Measurements from ENCODE around the gene MDN1.

The MDN1 gene

DNA sequence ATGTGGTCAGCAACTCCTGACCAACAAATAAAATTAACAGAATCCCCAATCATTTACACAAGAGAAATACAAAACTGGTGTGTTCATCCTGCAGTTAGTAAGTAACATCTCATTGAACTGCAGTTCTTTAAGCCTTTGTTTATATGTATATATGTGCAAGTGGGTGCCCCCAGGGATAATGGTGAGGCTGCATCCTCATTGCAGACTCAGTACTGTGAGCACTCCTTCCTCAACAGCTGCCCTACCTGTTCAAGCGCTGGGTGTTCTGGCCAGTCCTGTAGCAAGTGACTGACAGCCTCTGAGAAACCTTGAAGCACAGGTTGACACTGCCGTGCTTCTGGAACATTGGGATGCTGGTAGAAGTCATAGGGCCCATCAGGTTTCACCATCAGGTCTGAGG, 131.3 kb downstream of the MDN1 start:
- no peak overlapping the region for H3K4me3 Mint-ChIP-seq
- intact Hi-C loops (cut with micrococcal nuclease) = no loop called here
- no peaks in the 10 kb centered on the region for H3K27me3 Mint-ChIP-seq
- H3K36me3 Mint-ChIP-seq (ENCODE audit: low read depth) = peaks cover 69% of the 10 kb centered on the region
- H3K27ac Mint-ChIP-seq = no peak overlapping the region
- no peaks in the 10 kb centered on the region for H3K9me3 Mint-ChIP-seq
- H3K4me1 Mint-ChIP-seq (ENCODE audit: low read depth) = peaks cover 18% of the 10 kb centered on the region

DNA sequence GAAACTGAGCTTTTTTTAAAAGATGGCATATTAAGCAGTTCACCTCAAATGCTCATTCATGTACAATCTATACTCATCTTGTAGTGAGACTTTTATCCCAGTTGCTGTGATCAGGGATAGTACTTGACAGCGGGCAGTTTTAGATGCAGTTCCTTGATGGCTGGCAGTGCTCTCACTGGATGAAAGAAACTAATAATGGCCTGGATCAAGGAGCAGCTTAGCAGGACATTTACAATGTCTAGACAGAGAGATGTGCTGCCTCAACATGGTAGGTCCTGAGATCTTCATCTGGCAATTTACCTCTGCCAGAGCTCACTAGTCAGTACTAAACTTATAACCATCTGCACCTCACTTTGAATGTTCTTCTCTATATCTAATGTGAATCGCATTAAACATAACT, 134.3 kb downstream of the MDN1 start:
- H3K4me3 Mint-ChIP-seq = no peak overlapping the region
- intact Hi-C loops (cut with micrococcal nuclease) = no loop called here
- no peaks in the 10 kb centered on the region for H3K27me3 Mint-ChIP-seq
- H3K36me3 Mint-ChIP-seq (ENCODE audit: low read depth) = peaks cover 85% of the 10 kb centered on the region
- no peak overlapping the region for H3K27ac Mint-ChIP-seq
- H3K9me3 Mint-ChIP-seq = no peaks in the 10 kb centered on the region
- peaks cover 11% of the 10 kb centered on the region for H3K4me1 Mint-ChIP-seq (ENCODE audit: low read depth)

DNA sequence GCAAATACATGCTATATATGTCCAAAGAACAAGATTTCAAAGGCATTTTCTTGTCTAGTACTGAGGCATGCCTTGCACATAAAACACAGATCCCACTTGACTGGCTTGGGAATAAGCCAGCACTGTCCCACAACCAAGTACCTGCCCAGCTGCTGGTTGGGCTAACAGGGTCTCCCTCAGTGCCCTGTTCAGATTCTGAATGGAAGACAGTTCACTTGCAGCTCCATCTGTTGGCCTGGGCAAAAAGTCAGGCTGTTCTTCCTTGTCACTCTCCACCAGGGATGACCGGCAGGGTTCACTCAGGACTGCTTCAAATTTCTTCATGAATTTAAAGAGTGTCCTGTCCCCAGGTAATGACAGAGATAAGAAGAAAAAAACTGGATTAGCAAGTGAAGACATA, 136.6 kb downstream of the MDN1 start:
- H3K4me3 Mint-ChIP-seq = no peak overlapping the region
- no peak overlapping the region for H3K27ac Mint-ChIP-seq
- intact Hi-C loops (cut with micrococcal nuclease) = no loop called here
- no peaks in the 10 kb centered on the region for H3K9me3 Mint-ChIP-seq
- no peaks in the 10 kb centered on the region for H3K4me1 Mint-ChIP-seq (ENCODE audit: low read depth)
- H3K36me3 Mint-ChIP-seq (ENCODE audit: low read depth) = peaks cover 96% of the 10 kb centered on the region
- H3K27me3 Mint-ChIP-seq = no peaks in the 10 kb centered on the region

DNA sequence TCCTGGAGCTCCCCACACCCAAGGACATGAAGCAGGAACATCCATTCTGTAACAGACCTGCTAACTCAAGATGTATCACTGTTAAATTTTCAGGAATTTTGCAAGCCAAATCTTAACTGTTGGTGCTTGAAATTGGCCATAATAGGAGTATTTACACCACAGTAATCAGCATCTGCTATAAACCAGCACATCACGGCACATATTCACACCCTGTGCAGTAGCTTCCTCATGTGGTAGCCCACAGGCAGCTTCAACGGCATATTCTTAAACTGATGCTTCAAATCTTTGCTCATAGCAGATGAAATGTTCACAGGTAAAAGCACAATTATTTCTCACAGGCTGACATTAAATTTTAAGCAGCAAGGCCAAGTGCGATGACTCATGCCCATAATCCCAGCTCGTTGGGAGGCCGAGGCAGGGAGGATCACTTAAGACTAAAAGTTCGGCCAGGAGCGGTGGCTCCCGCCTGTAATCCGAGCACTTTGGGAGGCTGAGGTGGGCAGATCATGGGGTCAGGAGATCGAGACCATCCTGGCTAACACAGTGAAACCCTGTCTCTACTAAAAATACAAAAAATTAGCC, 137.5 kb downstream of the MDN1 start:
- Mint-ChIP-seq H3K27me3 (no peaks in the 10 kb centered on the region), H3K9me3 (no peaks in the 10 kb centered on the region), H3K4me3 (no peak overlapping the region), H3K27ac (no peak overlapping the region), H3K4me1 (ENCODE audit: low read depth) (no peaks in the 10 kb centered on the region), H3K36me3 (ENCODE audit: low read depth) (peaks cover 96% of the 10 kb centered on the region)
- intact Hi-C loops (cut with micrococcal nuclease) = no loop called here

DNA sequence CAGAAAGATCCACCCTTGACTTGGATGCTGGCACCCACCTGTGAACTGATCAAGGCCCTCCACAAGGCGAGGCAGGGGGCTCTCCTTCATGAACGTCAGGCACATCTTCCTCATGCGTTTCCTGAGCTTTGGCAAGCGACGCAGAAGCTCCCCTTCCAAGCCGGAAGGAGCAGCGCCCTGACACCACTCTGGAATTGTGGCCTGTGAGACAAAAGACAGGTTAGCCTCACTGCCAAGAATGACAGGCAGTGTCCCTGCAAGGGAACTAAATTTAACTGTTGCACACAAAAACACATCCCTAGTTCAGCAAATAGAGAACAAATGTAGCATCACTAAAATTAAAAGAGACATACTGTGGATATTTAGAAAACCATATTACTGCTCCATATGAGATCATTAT, 139.0 kb downstream of the MDN1 start:
- H3K36me3 Mint-ChIP-seq (ENCODE audit: low read depth) = peaks cover 96% of the 10 kb centered on the region
- H3K9me3 Mint-ChIP-seq = no peaks in the 10 kb centered on the region
- intact Hi-C loops (cut with micrococcal nuclease) = no loop called here

DNA sequence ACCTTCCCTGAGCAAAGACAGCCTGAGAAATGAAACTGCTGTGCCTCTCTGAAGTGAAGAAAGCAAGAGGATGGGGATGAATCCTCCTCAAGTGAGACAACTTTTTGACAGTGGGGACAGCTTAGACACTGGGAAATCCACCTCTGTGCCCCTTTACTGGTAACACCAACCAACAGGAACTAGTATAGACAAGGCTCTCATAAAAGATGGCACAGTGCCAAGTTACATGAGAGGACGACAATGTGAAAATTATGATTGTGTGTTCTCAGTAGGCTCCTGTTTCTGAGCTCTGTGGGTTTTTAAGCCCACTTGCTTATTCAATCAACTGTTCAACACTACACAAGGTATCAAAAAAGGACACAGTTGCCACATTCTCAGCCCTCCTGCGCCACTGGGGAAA, 139.4 kb downstream of the MDN1 start:
- Mint-ChIP-seq H3K9me3 (no peaks in the 10 kb centered on the region), H3K36me3 (ENCODE audit: low read depth) (peaks cover 96% of the 10 kb centered on the region), H3K4me3 (no peak overlapping the region), H3K27ac (no peak overlapping the region), H3K4me1 (ENCODE audit: low read depth) (no peaks in the 10 kb centered on the region), H3K27me3 (no peaks in the 10 kb centered on the region)
- intact Hi-C loops (cut with micrococcal nuclease) = no loop called here

More for the DNA sequence above, 139.0 kb downstream of the MDN1 start:
- H3K27me3 Mint-ChIP-seq = no peaks in the 10 kb centered on the region
- H3K4me1 Mint-ChIP-seq (ENCODE audit: low read depth) = no peaks in the 10 kb centered on the region
- no peak overlapping the region for H3K27ac Mint-ChIP-seq
- no peak overlapping the region for H3K4me3 Mint-ChIP-seq

DNA sequence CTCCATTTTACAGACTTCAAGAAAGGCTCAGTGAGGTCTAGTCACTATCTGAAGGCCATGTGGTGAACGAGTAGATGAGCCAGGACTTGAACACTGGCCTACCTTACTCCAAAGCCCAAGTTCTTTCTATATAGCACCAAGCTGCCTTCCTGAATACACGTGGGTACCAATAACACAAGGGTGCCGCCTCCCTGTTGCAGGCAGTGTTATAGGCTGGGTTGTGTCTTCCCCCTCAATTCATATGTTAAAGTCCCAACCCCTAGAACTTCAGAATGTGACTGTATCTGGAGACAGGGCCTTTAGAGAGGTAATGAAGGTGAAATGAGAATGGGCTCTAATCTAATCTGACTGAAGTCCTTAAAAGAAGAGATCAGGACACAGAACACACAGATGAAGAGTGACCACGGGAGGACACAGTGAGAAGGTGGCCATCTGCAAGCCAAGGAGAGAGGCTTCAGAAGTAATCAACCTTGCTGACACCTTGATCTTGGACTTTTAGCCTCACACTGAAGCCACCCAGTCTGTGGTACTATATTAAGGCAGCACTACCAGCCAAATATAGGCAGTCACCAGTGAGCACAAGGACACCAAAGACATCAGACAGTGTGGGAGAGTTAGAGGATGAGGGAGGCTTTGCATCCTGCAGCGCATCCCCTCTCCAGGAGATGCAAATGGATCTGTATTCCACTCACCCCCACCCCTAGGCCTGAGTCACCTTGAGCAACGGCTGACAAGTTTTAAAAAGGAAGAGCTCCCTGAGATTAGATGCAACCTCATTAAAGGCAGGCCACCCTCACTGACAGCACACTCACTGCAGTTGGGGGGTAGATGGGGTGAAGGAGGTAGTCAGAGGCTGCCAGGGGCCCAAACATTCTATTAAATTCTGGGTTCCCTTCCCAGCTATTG, 140.1 kb downstream of the MDN1 start:
- Mint-ChIP-seq H3K36me3 (ENCODE audit: low read depth) (peaks cover 96% of the 10 kb centered on the region), H3K4me3 (no peak overlapping the region), H3K27me3 (no peaks in the 10 kb centered on the region), H3K27ac (no peak overlapping the region), H3K9me3 (no peaks in the 10 kb centered on the region), H3K4me1 (ENCODE audit: low read depth) (no peaks in the 10 kb centered on the region)
- intact Hi-C loops (cut with micrococcal nuclease) = no loop called here

DNA sequence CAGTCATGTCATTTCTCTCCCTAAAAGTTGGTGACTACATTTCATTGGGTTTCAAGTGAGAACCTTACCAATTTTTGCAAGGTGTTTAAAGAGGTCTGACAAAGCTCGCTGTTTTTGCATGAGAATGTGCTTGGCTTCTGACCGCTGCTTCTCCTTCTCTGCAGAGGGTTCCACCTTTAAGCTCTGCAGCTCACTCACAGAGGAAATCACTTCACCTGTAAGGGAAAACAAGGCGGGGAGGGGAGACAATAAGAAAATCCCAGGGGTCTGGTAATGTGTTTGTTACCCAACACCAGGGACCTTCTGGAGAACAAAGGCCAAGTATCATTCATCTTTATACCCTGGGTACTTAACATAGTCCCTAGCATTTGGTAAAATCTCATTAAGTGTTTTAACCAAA, 141.1 kb downstream of the MDN1 start:
- H3K27me3 Mint-ChIP-seq = no peaks in the 10 kb centered on the region
- H3K4me3 Mint-ChIP-seq = no peak overlapping the region
- intact Hi-C loops (cut with micrococcal nuclease) = no loop called here
- no peaks in the 10 kb centered on the region for H3K4me1 Mint-ChIP-seq (ENCODE audit: low read depth)
- H3K9me3 Mint-ChIP-seq = no peaks in the 10 kb centered on the region
- H3K36me3 Mint-ChIP-seq (ENCODE audit: low read depth) = peaks cover 94% of the 10 kb centered on the region
- H3K27ac Mint-ChIP-seq = no peak overlapping the region

DNA sequence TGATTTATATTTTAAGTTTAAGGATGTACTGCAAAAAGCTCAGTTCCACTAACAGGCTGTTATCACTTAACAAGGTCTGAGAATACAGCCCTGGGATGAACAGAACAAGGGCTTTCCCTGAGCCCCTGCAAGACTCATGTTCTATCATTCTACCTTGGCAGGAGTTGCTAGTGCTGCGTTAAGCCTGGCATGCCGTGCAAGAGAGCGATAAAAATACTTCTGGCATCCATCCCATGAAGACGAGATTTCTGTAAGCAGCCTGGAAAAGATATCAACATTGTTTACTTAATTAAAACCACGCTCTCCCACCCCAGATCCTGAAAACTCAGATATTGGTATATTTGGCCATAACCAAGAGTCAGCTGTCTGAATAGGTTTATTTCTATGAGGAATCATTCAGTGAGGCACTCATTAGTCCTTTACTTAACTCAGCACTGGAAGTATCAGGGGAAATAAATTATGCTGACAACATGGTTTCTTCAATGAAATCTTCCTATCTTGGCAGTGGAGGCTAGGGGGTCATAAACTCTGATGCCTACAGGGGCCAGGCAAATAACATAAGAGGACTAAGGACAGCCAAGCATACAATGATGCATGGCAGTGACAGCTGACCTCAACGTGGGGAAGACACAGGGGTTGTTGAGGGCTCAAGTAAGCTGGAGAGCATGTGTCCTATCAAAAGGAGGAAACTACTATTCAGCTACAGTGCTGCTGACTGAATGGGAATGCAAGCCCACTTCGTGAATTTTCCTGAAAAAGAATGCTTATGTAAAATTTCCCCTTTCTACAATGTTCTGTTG, 143.4 kb downstream of the MDN1 start:
- Mint-ChIP-seq H3K9me3 (no peaks in the 10 kb centered on the region), H3K27me3 (no peaks in the 10 kb centered on the region), H3K4me1 (ENCODE audit: low read depth) (no peaks in the 10 kb centered on the region), H3K4me3 (no peak overlapping the region), H3K36me3 (ENCODE audit: low read depth) (peaks cover 95% of the 10 kb centered on the region), H3K27ac (peak overlapping the region; percentile 41)
- intact Hi-C loops (cut with micrococcal nuclease) = no loop called here

DNA sequence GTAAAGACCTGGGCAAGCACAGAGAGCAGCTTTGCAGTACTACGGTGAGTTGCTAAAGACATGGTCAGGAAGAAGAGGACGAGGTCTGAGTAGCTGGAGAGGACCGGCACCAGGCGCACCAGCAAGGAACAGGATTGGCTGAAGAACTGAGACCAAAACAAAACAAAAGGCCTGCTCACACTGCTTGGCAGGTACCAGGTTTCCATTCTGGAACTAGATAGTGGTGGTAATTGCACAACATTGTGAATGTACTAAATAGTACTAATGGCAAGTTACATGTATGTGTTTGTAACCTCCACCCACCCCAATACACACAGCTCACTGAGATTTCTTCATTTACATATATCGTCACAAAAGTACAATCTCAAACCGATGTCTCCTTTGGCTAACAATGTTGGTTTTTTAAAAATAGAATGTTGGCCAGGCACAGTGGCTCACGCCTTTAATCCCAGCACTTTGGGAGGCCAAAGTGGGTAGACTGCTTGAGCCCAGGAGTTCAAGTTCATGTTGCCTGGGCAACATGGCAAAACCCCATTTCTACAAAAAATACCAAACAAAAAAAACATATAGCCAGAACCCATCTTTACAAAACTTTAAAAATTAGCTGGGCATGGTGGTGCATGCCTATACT, 148.5 kb downstream of the MDN1 start:
- H3K27ac Mint-ChIP-seq = no peak overlapping the region
- intact Hi-C loops (cut with micrococcal nuclease) = no loop called here
- no peaks in the 10 kb centered on the region for H3K4me1 Mint-ChIP-seq (ENCODE audit: low read depth)
- peaks cover 75% of the 10 kb centered on the region for H3K36me3 Mint-ChIP-seq (ENCODE audit: low read depth)
- no peak overlapping the region for H3K4me3 Mint-ChIP-seq
- no peaks in the 10 kb centered on the region for H3K27me3 Mint-ChIP-seq
- no peaks in the 10 kb centered on the region for H3K9me3 Mint-ChIP-seq

DNA sequence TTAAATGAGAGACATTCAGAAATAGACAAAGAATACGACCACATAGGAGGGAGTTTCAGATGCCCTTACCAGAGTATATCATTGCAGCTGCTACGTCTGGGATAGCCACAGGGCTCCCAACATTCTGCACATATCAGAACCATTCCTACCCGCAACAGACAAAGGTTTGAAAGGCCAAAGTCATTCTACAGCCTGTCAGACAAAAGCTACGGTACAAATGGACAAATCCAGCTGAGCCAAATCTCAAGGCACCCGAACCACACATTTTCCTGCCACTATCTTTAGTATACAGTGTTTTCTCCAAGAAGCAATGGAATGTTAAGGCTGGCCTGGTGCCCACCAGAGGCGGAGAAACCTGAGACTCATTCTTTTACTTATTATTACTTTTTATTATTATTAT, 150.6 kb downstream of the MDN1 start:
- intact Hi-C loops (cut with micrococcal nuclease) = no loop called here
- H3K27me3 Mint-ChIP-seq = no peaks in the 10 kb centered on the region
- H3K4me3 Mint-ChIP-seq = no peak overlapping the region
- H3K27ac Mint-ChIP-seq = no peak overlapping the region
- peaks cover 66% of the 10 kb centered on the region for H3K36me3 Mint-ChIP-seq (ENCODE audit: low read depth)
- no peaks in the 10 kb centered on the region for H3K4me1 Mint-ChIP-seq (ENCODE audit: low read depth)
- no peaks in the 10 kb centered on the region for H3K9me3 Mint-ChIP-seq

DNA sequence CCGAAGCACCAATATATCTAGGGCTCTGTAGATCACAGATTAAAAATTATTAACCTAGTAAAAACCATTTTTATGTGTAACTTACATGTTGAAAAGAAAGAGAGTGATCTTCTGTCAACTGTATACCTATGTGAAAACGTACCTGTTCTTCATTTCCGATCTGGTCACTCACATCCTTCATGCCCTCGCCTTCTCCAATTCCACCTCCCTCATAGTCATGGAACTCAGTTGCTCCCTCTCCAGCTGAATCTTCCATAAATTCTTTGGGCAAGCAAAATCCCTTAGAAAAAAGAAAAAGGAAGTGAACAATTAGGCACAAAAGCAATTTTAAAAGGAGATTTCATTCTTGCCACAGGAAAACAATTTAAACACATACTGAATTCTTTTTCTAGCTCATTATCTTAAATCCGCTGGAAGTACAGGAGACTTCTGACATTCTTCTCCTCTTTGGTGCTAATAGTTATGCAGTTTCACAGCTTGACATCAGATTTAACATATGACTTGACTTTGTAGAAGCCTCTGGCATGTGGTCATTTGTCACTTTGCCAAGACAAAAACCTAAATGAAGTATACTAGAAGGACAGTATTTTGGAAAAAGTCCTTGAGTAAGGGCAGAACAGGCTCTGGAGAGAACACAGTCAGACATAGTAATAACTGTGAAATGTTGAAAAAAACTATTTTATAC, 151.6 kb downstream of the MDN1 start:
- Mint-ChIP-seq H3K27ac (no peak overlapping the region), H3K4me3 (no peak overlapping the region), H3K4me1 (ENCODE audit: low read depth) (no peaks in the 10 kb centered on the region), H3K9me3 (no peaks in the 10 kb centered on the region), H3K36me3 (ENCODE audit: low read depth) (peaks cover 69% of the 10 kb centered on the region), H3K27me3 (no peaks in the 10 kb centered on the region)
- intact Hi-C loops (cut with micrococcal nuclease) = no loop called here

DNA sequence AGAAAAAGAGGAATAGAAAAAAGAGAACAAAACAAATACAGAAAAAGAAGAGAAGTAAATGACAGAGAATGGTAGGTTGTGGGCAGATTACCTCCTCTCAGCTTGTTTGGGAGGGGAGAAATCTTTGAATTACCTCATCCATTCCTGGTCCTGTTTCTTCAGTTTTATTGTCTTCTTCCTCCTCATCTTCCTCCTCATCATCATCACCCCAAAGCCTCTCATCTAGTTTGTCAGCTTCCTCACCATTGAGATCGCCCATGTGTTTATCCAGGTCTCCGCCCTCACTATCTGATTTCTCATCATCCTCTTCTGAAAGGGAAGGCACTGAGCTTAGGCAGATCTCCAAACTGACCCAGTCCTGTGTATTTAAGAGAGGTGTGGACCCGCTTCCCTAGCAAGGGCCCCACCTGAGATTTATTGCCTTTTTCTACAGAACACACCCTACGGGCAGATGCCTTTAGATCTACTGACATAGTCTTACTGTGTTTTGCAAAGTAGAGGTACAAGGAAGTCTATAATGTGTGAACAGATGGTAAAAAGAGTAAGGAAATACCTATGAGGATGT, 156.9 kb downstream of the MDN1 start:
- intact Hi-C loops (cut with micrococcal nuclease) = no loop called here
- Mint-ChIP-seq H3K4me3 (no peak overlapping the region), H3K4me1 (ENCODE audit: low read depth) (no peaks in the 10 kb centered on the region), H3K27ac (no peak overlapping the region), H3K9me3 (no peaks in the 10 kb centered on the region), H3K36me3 (ENCODE audit: low read depth) (peaks cover 84% of the 10 kb centered on the region), H3K27me3 (no peaks in the 10 kb centered on the region)
